Muscle layer of duodenum (tissue), 2 donors: ENCODE data around the gene CDT1.

Source experiments
- H3K27ac ChIP-seq: one replicate; pipeline ENCODE4 v1.7.0; 2013; ENCODE audit warnings: mild to moderate bottlenecking, low read length
- H3K27me3 ChIP-seq: one replicate; pipeline ENCODE4 v1.7.0; 2013; ENCODE audit warnings: low read depth, mild to moderate bottlenecking, control low read depth, low read length
- H3K36me3 ChIP-seq, 2 donors: one replicate each; pipeline ENCODE4 v1.7.0; 2013; ENCODE audit warnings: low read length in 2 of 2, control low read depth in 1 of 2, mild to moderate bottlenecking in 1 of 2; ENCODE audit not compliant: insufficient read depth in 2 of 2, control insufficient read depth in 1 of 2
- H3K4me1 ChIP-seq, 2 donors: one replicate each; pipeline ENCODE4 v1.7.0; 2013; ENCODE audit warnings: low read length in 2 of 2, mild to moderate bottlenecking in 2 of 2, control low read depth in 1 of 2, moderate library complexity in 1 of 2; ENCODE audit not compliant: insufficient read depth in 2 of 2, control insufficient read depth in 1 of 2
- H3K4me3 ChIP-seq, 2 donors: one replicate each; pipeline ENCODE4 v1.7.0; 2013; ENCODE audit warnings: low read length in 2 of 2, low read depth in 1 of 2, mild to moderate bottlenecking in 1 of 2
- H3K9me3 ChIP-seq, 2 donors: one replicate each; pipeline ENCODE4 v1.7.0; 2013; ENCODE audit warnings: low read length in 2 of 2, control low read depth in 1 of 2, mild to moderate bottlenecking in 1 of 2; ENCODE audit not compliant: control insufficient read depth in 1 of 2
- donor health status: healthy.

The CDT1 gene

DNA sequence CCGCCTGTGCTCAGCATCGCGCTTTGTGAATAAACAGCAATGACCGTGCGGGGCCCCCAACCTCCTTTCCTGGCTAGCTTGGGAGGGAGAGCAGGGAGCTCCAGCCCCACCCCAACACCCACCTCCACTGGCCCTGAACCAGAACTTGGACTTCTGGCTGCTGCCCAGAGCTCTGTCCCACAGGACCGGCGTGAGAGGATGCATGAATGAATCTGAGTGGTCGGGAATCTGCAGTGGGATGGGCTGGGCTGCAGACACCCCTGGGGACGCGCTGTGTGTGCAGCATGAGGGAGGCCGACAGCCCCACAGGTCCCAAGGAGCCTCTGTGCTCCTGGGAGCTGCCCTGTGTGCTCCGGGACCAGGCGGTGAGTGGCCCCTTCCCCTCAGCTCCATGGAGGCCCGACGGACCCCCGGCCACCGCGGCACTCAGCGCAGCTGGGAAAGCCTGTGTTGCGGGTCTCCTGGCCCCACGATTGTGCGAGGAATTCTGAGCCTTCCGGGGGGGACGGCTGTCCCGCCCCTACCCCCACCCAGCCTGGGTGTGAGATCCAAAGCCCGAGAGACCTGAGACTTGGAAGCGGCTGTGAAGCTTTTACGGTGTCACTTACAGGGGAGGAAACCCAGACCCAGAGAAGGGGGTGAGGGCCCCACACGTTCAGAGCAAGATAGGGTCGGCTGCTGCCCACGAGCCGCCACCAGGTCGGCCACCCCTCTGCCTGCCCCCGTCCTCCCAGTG, 24.0 kb upstream of the CDT1 start:
- peak overlapping the region; percentile 1 to 33 for H3K4me3 ChIP-seq

DNA sequence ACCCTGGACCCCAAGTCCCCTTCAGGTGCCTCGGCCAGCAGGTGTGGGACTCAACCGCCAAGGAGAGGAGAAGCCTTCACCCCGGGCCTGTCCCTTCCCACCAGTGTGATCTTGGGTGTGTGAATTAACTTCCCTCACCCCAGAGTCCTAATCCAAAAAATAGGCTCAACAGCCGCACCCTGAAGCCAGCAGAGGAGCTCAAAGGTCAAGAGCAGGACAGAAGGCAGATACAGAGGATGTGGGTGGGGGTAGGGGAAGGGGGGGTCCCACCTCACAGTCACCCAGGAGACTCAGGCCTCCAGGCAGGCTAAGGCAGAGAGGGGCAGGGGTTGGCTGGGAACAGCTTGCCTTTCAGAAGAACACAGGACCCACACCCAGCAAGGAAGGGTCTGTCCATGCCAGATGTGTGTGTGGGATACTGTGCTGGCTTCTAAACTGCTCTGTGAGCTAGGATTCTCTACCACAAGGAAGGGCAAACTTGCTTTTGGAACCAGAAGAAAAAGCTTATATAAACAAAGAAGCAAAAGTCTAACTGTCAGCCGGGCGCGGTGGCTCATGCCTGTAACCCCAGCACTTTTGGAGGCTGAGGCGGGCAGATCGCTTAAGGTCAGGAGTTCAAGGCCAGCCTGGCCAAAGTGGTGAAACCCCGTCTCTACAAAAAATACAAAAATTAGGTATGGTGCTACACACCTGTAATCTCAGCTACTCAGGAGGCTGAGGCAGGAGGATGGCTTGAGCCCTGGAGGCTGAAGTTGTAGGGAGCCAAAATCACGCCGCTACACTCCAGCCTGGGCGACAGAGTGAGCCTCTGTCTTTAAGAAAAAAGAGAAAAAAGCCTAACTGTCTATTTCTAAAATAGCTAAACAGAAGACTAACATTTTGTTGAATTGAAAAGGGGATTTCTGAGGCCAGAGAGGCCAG, 23.2 kb upstream of the CDT1 start:
- Histone ChIP-seq H3K36me3 (peaks cover 0 to 4% of the 10 kb centered on the region in 2 donors), H3K9me3 (no peaks in the 10 kb centered on the region), H3K4me1 (peaks cover 10 to 77% of the 10 kb centered on the region in 2 donors), H3K27ac (no peak overlapping the region), H3K27me3 (no peaks in the 10 kb centered on the region), H3K4me3 (peak overlapping the region in 1 of 2 donors; percentile 1)

More for the DNA sequence above, 24.0 kb upstream of the CDT1 start:
- Histone ChIP-seq H3K36me3 (peaks cover 0 to 4% of the 10 kb centered on the region in 2 donors), H3K4me1 (peaks cover 10 to 84% of the 10 kb centered on the region in 2 donors), H3K27me3 (no peaks in the 10 kb centered on the region), H3K27ac (no peak overlapping the region), H3K9me3 (no peaks in the 10 kb centered on the region)

DNA sequence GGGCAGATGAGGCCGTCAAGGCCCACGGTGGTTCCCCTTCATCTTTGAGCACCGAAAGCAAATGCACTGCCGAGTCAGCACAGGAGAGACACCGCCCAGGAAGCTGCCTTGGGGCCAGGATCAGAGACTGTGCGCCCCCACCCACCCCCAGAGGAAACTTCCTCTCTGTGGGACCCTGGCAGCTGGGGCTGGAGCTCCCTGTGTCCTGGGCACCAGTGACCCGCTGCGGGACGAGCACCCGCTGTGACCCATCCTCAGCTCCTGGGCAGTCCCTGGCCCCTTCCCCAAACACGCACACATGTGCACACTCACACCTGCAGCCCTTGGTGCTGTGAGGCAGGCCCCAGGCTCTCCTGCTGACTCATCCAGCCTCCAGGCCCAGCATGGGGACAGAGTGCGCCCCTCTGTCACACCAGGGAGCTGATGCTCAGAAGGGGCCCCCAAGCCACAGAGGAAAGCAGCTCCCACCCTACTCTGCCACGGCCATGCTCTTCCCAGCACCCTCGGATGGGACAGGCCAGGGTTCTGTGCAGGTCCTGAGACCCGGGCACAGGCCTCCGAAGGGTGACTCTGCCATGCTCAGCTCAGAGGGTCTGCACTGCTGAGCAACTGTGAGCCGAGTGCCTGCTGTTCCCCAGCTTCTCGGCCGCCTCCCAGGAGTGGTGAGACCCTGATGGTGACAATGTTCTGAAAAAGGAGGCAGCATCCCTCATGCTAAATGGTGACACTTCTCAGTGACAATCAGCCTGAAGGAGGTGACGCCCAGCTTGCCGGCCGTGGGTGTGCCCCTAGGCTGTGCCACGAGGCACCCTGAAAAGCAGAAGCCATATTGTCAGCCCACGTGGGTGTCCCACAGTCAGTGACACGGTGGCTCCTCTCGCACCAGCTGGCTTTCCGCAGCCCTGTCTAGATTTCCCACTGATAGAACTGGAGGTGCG, 22.2 kb upstream of the CDT1 start:
- Histone ChIP-seq H3K4me3 (no peak overlapping the region), H3K27me3 (no peaks in the 10 kb centered on the region), H3K9me3 (no peaks in the 10 kb centered on the region), H3K4me1 (peaks cover 10 to 74% of the 10 kb centered on the region in 2 donors), H3K27ac (no peak overlapping the region), H3K36me3 (peaks cover 0 to 4% of the 10 kb centered on the region in 2 donors)

DNA sequence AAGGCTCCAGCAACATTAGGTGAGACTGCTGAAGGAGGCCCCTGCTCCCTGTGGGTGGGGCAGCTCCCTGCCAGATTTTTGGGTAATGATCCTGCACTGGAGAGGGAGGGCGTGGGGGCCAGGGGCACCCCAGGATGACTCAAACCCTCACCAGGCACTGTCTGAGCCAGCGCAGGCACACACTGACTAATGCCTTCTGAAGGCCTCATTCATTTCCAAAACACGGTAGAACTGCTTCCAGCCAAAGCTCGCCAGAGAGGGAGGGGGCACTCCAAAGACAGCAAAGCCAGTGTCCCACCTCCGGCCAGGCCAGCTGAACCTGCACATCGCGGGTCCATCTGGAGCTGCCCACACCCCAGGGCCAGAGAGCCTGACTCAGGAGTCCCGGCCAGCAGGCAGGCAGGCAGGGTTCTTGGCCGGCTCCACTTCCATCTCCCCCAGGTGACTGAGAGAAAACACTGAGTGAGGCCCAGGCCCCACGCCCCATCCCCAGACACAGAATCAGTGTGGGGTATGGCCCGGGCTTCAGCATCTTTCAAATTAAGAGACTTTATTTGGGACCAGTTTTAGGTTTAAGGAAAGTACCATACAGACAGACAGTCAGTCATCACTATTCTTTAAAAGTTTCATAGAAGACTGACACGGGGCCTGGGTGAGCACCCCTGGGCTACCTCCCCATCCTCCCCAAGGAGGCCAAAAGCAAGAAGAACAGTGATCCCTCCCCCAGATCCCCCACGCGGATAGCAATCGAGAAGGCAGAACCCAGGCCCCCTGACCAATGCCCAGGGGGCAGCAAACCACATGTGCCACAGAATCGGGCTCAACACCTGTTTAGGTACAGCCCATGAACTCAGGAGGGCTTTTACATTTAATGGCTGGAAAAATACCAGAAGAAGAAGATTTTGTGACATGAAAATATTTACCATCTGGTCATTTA, 20.9 kb upstream of the CDT1 start:
- Histone ChIP-seq H3K4me3 (peak overlapping the region; percentile 56 to 62), H3K36me3 (peaks cover 0 to 4% of the 10 kb centered on the region in 2 donors), H3K27ac (peak overlapping the region; percentile 81), H3K9me3 (no peaks in the 10 kb centered on the region), H3K4me1 (peaks cover 10 to 63% of the 10 kb centered on the region in 2 donors), H3K27me3 (no peaks in the 10 kb centered on the region)

DNA sequence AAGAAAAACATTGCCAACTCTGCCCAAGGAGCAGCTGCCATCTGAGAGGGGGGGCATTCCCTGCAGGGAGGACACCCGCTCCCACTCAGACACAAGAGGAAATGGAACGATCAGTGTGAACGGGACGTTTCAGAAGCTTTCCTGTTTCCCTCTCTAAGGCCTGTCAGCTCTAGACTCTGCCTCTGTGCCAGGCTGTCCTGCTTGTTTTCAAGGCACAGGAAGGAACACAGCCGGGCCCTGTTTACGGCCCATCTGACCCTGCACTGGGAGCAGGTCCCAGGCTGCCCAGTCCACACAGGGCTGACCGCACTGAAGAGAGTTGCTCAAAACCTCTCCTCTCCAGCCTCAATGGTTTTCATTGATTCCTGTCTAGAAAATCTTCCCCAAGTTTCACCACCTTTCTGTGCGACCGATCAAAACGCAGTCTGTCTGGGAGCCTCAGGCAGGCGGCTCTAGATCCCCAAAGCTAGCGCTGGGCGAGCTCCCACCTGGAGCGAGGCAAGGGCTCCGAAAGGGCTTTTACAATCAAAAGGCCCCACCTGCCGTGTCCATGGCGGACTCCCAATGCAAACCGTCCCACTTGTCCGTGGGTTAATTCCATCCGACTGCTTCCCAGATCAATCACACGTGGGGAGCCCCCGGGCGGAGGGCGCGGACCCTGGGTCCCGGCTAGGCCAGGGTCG, 20.1 kb upstream of the CDT1 start:
- Histone ChIP-seq H3K4me3 (peak overlapping the region; percentile 56 to 62), H3K27ac (peak overlapping the region; percentile 81), H3K4me1 (peaks cover 10 to 56% of the 10 kb centered on the region in 2 donors), H3K27me3 (no peaks in the 10 kb centered on the region), H3K9me3 (no peaks in the 10 kb centered on the region), H3K36me3 (peaks cover 0 to 4% of the 10 kb centered on the region in 2 donors)

DNA sequence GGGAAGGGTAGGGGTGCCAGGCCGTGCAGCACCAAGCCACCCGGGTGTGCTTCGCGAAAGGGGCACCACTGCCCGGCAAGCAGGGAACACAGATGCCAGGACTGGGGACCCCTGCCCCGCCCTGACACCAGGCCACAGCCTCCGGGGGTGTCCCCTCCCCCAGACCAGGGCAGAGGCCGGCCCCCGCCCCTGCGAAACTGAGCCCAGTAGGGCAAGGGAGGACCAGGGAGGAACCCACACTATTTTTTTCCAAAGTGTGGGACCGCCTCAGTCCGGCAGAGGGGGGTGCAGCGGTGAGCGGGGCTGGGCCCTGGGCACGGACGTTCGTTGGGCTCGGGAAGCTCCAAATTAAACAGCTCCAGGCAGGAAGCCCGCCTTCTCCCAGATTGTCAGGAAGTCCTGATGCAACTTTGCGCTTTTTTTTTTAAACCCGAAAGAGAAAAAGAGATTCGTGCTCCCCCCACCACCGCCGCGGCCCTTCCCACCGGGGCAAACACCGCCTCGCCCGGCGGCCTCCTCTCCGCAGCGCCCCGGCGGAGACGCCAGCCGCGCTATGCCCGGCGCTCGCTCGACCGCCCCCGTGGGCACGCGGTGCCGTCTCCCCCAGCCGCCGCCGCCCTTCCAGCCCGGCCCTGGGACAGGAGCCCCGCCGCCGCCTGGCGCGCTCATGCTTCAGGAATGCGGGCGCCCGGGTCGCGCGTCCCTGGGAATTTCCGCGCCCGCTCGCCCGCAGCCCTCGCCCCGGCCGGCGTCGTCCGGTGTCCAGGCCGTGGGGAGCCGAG, 19.3 kb upstream of the CDT1 start:
- Histone ChIP-seq H3K4me3 (peak overlapping the region; percentile 56 to 62), H3K27ac (peak overlapping the region; percentile 81), H3K4me1 (peaks cover 10 to 51% of the 10 kb centered on the region in 2 donors), H3K9me3 (no peaks in the 10 kb centered on the region), H3K27me3 (no peaks in the 10 kb centered on the region), H3K36me3 (peaks cover 0 to 4% of the 10 kb centered on the region in 2 donors)

DNA sequence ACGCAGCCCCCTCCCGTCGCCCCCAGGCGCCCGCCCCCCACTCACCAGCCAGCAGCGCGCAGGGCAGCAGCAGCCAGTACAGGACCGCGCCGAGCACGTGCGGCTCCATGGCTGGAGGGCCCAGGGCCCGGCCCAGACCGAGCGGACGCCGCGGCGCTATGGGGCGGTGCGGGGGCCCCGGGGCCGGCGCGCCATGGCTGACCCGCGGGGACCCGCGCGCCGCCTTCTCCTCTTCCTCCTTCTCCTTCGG, 18.8 kb upstream of the CDT1 start:
- Histone ChIP-seq H3K4me3 (peak overlapping the region in 1 of 2 donors; percentile 62), H3K27ac (no peak overlapping the region), H3K36me3 (peaks cover 0 to 4% of the 10 kb centered on the region in 2 donors), H3K9me3 (no peaks in the 10 kb centered on the region), H3K27me3 (no peaks in the 10 kb centered on the region), H3K4me1 (peaks cover 10 to 46% of the 10 kb centered on the region in 2 donors)

DNA sequence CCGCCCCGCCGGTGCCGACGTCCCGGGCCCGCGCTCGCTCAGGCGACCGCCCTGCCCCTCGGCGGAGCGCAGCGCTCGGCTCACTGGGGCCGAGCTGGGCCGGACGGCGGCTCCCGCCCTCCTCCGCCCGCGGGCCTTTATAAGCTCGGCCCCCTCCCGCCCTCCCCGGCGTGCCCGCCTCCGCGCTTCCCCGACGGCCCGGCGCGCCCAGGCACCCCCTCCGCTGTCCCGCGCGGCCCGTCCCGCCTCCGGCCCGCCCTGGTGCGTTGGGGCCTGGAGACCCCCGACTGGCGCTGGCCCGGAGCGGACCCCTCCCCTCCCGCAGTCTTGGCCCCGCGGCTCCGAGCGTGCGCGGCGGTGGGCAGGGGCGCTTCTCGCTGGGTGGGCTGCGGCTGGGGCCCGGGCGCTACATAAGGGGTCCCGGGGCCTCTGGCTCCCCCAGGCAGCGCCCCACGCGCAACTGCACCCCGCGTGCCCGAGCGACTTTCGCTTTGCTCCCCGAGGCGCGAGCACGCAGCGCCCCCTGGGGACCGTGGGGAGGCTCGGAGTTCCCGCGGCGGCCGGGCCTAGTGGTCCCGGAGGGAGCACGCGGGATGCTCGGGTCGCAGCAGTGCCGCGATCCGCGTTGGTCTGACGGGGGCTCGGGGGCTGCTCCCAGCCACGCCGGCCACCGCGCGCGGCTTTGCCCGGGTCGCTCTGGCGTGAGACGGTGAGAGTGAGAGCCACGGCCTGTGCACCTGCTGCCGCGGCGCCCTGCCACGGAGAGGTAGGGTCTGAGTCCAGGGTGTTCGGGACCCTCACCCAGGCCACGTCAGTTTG, 18.3 kb upstream of the CDT1 start, which contains the start of gene PIEZO1:
PIEZO1 (minus strand) TSS at position 115 of the 819 bp plus-strand sequence. CDS start 256 bp downstream, outside the sequence.
- H3K36me3 ChIP-seq = peaks cover 0 to 4% of the 10 kb centered on the region in 2 donors
- H3K4me3 ChIP-seq = peak within 1 kb of the TSS; percentile 56 to 62
- H3K4me1 ChIP-seq = peaks cover 10 to 41% of the 10 kb centered on the region in 2 donors
- peak within 1 kb of the TSS; percentile 81 for H3K27ac ChIP-seq
- H3K27me3 ChIP-seq = no peaks in the 10 kb centered on the region
- H3K9me3 ChIP-seq = no peaks in the 10 kb centered on the region
